Pancreas (tissue), 10 donors: ENCODE measurements around the gene NGRN. TPM values are rescaled to one million over a fixed set of nuclear protein-coding genes. Genes with fewer than 3 reads are reported as not detected.
"Not testable (repeated sequence)": the region's sequence is repeated elsewhere in the genome, so short reads cannot be mapped to it uniquely, and the experiment has no call there.

Experiments
- ATAC-seq, 4 donors: fragments of 200-7000 bp; cut with Tn5 transposase; one replicate each; pipeline versions ENCODE4 v1.8.0 to v1.9.1; 2020; ENCODE audit warnings: mild to moderate bottlenecking in 4 of 4, moderate library complexity in 4 of 4
- DNase-seq, 6 donors: peaks; one replicate each; pipeline ENCODE4 v3.0.0-alpha.2; 2020
- FAIRE-seq: peaks from 2 replicates; lab custom pipeline; 2012; peaks lifted over from hg19 to GRCh38; lab: Jason Lieb, UNC
- H3K27ac ChIP-seq, 4 donors: fragments of 200-600 bp; sonication (generic); 1 replicate in 3 of 4; 2 replicates in 1 of 4; pipeline versions ENCODE4 v1.5.0 to v1.8.0; 2020
- H3K27me3 ChIP-seq, 4 donors: fragments of 200-600 bp; one replicate each; pipeline ENCODE4 v1.8.0; 2021
- H3K36me3 ChIP-seq, 3 donors: fragments of 200-600 bp; sonication (generic) in 1 of 3; one replicate each; pipeline versions ENCODE4 v1.5.0 to v1.8.0; 2020 to 2021
- H3K4me1 ChIP-seq, 3 donors: fragments of 200-600 bp; one replicate each; pipeline ENCODE4 v1.8.0; 2021
- H3K4me3 ChIP-seq, 4 donors: fragments of 200-600 bp; sonication (generic) in 2 of 4; one replicate each; pipeline versions ENCODE4 v1.5.0 to v1.8.0; 2020 to 2021
- H3K9me3 ChIP-seq, 4 donors: fragments of 200-600 bp; one replicate each; pipeline ENCODE4 v1.8.0; 2021
- WGBS, 2 donors: extraction: QIAGEN DNeasy Blood & Tissue Kit; methylation state at CpG; one replicate each; pipeline ENCODE4 v1.1.7; 2013; 5-methylcytosine and 5-hydroxymethylcytosine counted together
- intact Hi-C, 3 donors: fragments of 100-400 bp; cut with DNase I; formaldehyde crosslinking; loops; one replicate each; pipeline versions ENCODE4 v1.11.1 to v1.14.2; 2022
- polyA plus RNA-seq, 2 donors: library from polyadenylated mRNA; stranded (reverse); fragments of 200-250 nt; gene quantifications; one replicate each; pipeline ENCODE4 v1.2.3, GENCODE V29; 2013
- total RNA-seq, 6 donors: library from RNA; stranded (reverse); fragmentation: NEBNext Ultra II Directional in 4 of 6; extraction: Animal tissue kit (Norgen Biotek cat#: 25700) in 4 of 6; gene quantifications; one replicate each; pipeline versions ENCODE4 v1.2.1 to v1.2.4, GENCODE V29; 2021 to 2023
- TF ChIP-seq, protein P1 (sequence below), 4 donors: fragments of 200-600 bp; sonication (generic) in 3 of 4; IDR thresholded peaks; one replicate each; pipeline versions ENCODE4 v1.5.0 to v1.8.0; 2021; ENCODE audit warnings: antibody characterized with exemption in 4 of 4
- donor health status: healthy with polysubstance abuse.
- donor health status: DM: no; HTN: no; CAD: no; lungs with moderate emphysema.
- donor health status: DM: no; HTN: no; CAD: no.
- donor health status: control.
- donor health status: control.
- donor health status: Bipolar disorder and iron deficiency.
- donor health status: DM: yes; HTN: yes; CAD: no.
- donor health status: DM: no; HTN: no; CAD: no.
- donor health status: DM: no; HTN: no; CAD: no.
- donor health status: DM: yes; HTN: yes; CAD: no.

Gene NGRN
- total and polyA plus RNA-seq, 8 donors, result 19.3 to 46.8 (median 27.1) TPM

DNA sequence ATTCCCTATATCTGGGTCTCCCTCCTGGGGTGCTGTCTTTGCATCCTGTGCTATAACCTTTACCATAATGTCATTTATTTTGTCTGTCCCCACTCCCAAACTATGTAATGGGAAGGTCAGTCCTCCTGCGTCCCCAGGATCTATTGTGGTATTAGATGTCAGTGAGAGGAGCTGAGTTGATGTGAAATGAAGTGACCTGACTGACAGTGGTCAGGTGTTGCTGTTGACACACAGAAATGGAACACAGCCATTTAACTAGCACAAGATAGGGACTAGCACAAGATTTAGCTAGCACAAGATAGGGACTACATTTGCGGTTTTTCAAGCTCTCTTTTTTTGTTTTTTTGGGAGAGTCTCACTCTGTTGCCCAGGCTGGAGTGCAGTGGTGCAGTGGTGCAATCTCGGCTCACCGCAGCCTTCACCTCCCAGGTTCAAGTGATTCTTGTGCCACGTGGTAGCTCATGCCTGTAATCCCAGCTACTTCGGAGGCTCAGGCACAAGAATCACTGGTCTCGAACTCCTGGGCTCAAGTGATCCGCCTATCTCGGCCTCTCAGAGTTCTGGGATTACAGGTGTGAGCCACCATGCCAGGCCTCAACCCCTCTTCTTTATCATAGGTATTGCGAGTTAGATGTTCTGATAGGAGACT lies 5.2 kb downstream of the NGRN start:
- WGBS, 2 donors, result 73 to 78% methylated on average over 10 of the region's 10 CpGs
- ATAC-seq, result no peak

DNA sequence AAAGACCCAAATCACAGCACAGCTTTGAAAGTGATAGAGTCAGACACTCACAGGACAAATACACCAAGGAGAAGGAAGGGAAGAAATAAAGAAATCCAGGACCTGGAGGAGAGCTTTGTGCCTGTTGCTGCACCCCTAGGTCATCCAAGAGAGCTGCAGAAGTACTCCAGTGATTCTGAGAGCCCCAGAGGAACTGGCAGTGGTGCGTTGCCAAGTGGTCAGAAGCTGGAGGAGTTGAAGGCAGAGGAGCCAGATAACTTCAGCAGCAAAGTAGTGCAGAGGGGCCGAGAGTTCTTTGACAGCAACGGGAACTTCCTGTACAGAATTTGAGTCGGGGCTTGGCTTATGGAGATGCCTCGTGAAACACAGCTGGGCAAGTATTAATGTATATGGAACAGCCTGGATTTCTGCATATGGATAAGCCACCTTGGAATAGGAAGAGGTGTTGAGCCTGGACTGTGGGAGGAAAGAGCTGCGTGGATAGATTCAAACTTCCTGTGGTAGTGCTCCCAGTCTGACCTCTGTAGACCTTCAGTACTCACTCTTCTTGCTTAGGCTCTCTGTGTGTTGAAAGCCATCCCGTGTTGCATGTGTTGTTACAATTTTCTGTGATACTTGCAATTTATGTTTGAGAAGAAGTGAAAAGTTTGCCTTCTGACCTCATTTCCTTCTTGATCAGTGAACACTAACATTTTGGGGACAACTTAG lies 6.1 kb downstream of the NGRN start:
- 76 to 77% methylated on average over 7 of the region's 7 CpGs for whole genome bisulfite sequencing, 2 donors
- Histone ChIP-seq H3K27ac (no peak overlapping the region), H3K9me3 (no peaks in the 10 kb centered on the region), H3K4me1 (peaks cover 10 to 22% (median 15%) of the 10 kb centered on the region in 3 donors), H3K27me3 (no peaks in the 10 kb centered on the region), H3K36me3 (peaks cover 0 to 18% (median 11%) of the 10 kb centered on the region in 3 donors), H3K4me3 (no peak overlapping the region)
- DNase-seq (no peak), FAIRE-seq (no peak), ATAC-seq (no peak)
- TF ChIP-seq, protein P1, sequence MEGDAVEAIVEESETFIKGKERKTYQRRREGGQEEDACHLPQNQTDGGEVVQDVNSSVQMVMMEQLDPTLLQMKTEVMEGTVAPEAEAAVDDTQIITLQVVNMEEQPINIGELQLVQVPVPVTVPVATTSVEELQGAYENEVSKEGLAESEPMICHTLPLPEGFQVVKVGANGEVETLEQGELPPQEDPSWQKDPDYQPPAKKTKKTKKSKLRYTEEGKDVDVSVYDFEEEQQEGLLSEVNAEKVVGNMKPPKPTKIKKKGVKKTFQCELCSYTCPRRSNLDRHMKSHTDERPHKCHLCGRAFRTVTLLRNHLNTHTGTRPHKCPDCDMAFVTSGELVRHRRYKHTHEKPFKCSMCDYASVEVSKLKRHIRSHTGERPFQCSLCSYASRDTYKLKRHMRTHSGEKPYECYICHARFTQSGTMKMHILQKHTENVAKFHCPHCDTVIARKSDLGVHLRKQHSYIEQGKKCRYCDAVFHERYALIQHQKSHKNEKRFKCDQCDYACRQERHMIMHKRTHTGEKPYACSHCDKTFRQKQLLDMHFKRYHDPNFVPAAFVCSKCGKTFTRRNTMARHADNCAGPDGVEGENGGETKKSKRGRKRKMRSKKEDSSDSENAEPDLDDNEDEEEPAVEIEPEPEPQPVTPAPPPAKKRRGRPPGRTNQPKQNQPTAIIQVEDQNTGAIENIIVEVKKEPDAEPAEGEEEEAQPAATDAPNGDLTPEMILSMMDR (IDR thresholded peaks at IDR 0.05), result no peak
- intact Hi-C loops, result no loop called here

More for the DNA sequence above, 5.2 kb downstream of the NGRN start:
- Histone ChIP-seq H3K4me3 (no peak overlapping the region), H3K27ac (no peak overlapping the region), H3K27me3 (no peaks in the 10 kb centered on the region), H3K4me1 (peaks cover 10 to 23% (median 17%) of the 10 kb centered on the region in 3 donors), H3K36me3 (peaks cover 0 to 18% (median 11%) of the 10 kb centered on the region in 3 donors), H3K9me3 (no peaks in the 10 kb centered on the region)
- TF ChIP-seq, protein P1 (IDR thresholded peaks at IDR 0.05), result no peak
- intact Hi-C loops, result no loop called here
- DNase-seq (no peak), FAIRE-seq (no peak)

DNA sequence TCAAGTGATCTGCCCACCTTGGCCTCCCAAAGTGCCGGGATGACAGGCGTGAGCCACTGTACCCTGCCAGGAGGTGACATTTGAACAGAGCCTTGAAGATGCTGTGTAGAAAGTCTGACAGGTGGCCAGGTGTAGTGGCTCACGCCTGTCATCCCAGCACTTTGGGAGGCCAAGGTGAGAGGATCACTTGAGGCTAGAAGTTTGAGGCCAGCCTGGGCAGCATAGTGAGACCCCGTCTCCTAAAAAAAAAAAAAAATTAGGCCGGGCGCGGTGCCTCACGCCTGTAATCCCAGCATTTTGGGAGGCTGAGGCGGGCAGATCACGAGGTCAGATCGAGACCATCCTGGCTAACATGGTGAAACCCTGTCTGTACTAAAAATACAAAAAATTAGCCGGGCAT lies 13.0 kb downstream of the NGRN start:
- H3K27ac ChIP-seq, H3K9me3 ChIP-seq, H3K27me3 ChIP-seq, H3K36me3 ChIP-seq, H3K4me3 ChIP-seq, H3K4me1 ChIP-seq, FAIRE-seq, intact Hi-C loops, ATAC-seq: not testable (repeated sequence)
- WGBS, 2 donors, result 95 to 99% methylated on average over 12 of the region's 12 CpGs
- DNase-seq, result peak in 1 of 6 donors; percentile 6

DNA sequence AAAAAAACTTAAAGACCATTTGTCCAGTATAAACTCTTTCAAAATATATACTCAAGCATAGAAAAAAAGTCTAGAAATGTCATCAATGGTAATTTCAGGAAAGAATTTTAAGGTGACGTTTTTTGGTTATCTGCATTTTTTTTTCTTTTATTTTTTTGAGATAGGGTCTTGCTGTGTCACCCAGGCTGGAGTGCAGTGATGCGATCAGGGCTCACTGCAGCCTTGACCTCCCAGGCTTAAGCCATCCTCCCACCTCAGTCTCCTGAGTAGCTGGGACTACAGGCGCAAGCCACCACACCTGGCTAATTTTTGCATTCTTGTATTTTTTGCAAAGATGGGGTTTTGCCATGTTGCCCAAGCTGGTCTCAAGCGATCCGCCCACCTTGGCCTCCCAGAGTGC lies 15.3 kb downstream of the NGRN start:
- H3K36me3 ChIP-seq, H3K9me3 ChIP-seq, FAIRE-seq, H3K4me3 ChIP-seq, H3K27ac ChIP-seq, DNase-seq, intact Hi-C loops, H3K27me3 ChIP-seq, ATAC-seq, H3K4me1 ChIP-seq: not testable (repeated sequence)
- WGBS, 2 donors, result 90 to 92% methylated on average over 5 of the region's 5 CpGs

DNA sequence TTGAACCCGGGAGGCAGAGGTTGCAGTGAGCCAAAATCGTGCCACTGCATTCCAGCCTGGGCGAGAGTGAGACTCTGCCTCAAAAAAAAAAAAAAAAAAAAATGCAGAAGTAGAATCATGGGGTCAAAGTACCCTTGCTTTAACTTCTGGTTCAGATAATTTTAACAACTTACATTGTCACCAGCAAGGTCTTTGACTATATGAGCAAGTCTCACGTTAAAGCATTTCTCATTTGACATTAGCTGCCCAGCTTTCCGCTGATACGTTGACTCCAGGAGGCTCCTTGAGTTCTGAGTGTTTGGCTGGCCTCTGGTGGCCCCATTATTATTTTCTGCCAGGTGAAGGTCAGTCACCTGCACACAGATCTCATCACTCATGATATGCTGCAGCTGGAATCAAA lies 16.2 kb downstream of the NGRN start:
- DNase-seq, intact Hi-C loops, H3K27me3 ChIP-seq, FAIRE-seq, H3K4me1 ChIP-seq, H3K9me3 ChIP-seq, H3K4me3 ChIP-seq, H3K27ac ChIP-seq, H3K36me3 ChIP-seq: not testable (repeated sequence)
- ATAC-seq, result peak in 3 of 4 donors; percentile 27 to 84 (median 55)
- 14 to 20% methylated on average over 6 of the region's 6 CpGs for WGBS, 2 donors

DNA sequence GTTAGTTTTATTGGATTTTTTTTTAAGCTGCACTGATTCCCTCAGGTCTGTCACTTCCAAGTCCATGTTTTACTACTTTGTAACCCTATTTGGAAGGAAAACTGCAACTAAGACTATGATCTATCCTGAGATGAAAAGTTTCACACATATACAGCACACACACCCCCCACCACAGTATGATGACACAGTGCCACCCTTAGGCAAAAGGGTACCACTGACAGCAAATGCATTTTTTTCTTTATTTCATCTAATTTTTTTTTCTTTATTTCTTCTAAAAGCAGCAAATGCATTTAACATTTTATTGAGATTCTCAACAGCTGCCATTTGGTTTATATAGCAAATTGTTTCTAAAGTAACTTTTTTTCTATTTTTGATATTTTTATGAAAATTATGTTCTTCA lies 21.2 kb downstream of the NGRN start:
- TF ChIP-seq, protein P1 (IDR thresholded peaks at IDR 0.05), result no peak
- Histone ChIP-seq H3K27me3 (no peaks in the 10 kb centered on the region), H3K4me1 (peaks cover 0 to 5% (median 0%) of the 10 kb centered on the region in 3 donors), H3K36me3 (no peaks in the 10 kb centered on the region), H3K27ac (no peak overlapping the region), H3K9me3 (no peaks in the 10 kb centered on the region), H3K4me3 (no peak overlapping the region)
- intact Hi-C loops, result no loop called here
- DNase-seq (no peak), ATAC-seq (peak in 3 of 4 donors; percentile 68 to 74 (median 73)), FAIRE-seq (no peak)
